Measurements from ENCODE around the gene TUBB6.

- TF ChIP-seq, protein P1, sequence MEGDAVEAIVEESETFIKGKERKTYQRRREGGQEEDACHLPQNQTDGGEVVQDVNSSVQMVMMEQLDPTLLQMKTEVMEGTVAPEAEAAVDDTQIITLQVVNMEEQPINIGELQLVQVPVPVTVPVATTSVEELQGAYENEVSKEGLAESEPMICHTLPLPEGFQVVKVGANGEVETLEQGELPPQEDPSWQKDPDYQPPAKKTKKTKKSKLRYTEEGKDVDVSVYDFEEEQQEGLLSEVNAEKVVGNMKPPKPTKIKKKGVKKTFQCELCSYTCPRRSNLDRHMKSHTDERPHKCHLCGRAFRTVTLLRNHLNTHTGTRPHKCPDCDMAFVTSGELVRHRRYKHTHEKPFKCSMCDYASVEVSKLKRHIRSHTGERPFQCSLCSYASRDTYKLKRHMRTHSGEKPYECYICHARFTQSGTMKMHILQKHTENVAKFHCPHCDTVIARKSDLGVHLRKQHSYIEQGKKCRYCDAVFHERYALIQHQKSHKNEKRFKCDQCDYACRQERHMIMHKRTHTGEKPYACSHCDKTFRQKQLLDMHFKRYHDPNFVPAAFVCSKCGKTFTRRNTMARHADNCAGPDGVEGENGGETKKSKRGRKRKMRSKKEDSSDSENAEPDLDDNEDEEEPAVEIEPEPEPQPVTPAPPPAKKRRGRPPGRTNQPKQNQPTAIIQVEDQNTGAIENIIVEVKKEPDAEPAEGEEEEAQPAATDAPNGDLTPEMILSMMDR (IDR thresholded peaks at IDR 0.05; ENCODE audit: low read length) = no peak
- no peak for TF ChIP-seq EZH2 (IDR thresholded peaks at IDR 0.05; ENCODE audit: borderline replicate concordance, low read length)
Observed at GRCh38 chr18:12335503-12335902, 27.5 kb downstream of the TUBB6 start.
